ENCODE results near the gene GPR75.
"Not testable (repeated sequence)": the region's sequence is repeated elsewhere in the genome, so short reads cannot be mapped to it uniquely, and the experiment has no call there.

The GPR75 gene

GRCh38 chr2:53823639-53824038 lies 36.1 kb downstream of the GPR75 start:
- TF ChIP-seq ZNF654 (tag by site-specific recombination; IDR thresholded peaks at IDR 0.05; ENCODE audit: low read depth): peak; percentile 53
- POLR2A ChIA-PET; H3K9me3 ChIP-seq (ENCODE audit: control insufficient read depth, insufficient read depth, low read depth, low read length); H3K4me1 ChIP-seq (ENCODE audit: control insufficient read depth, insufficient read depth, low read length); H3K27ac ChIP-seq (ENCODE audit: extremely low read depth, low read depth, low read length); H3K4me3 ChIP-seq (ENCODE audit: low read depth, low read length): not testable (repeated sequence)
- CTCF ChIA-PET: interaction anchor here (0.8 kb wide), 1 partner anchor 16 kb away, joined by 3 read pairs; no protein-coding TSS in a partner anchor
- peaks cover 0 to 12% of the 10 kb centered on the region in 2 experiments; a peak in 2 of 3 replicates for H3K36me3 ChIP-seq (ENCODE audit: control insufficient read depth in 2 of 2, insufficient read depth in 1 of 2, low read length in 2 of 2)

GRCh38 chr2:53821810-53822209 lies 38.0 kb downstream of the GPR75 start:
- Histone ChIP-seq H3K27ac (ENCODE audit: extremely low read depth, low read depth, low read length) (no peak overlapping the region), H3K36me3 (ENCODE audit: control insufficient read depth in 2 of 2, insufficient read depth in 1 of 2, low read length in 2 of 2) (peaks cover 9 to 24% of the 10 kb centered on the region in 2 experiments; a peak in 2 of 3 replicates), H3K4me1 (ENCODE audit: control insufficient read depth, insufficient read depth, low read length) (no peaks in the 10 kb centered on the region), H3K4me3 (ENCODE audit: low read depth, low read length) (no peak overlapping the region), H3K9me3 (ENCODE audit: control insufficient read depth, insufficient read depth, low read depth, low read length) (no peaks in the 10 kb centered on the region)
- no peak for TF ChIP-seq ZNF473 (tag by site-specific recombination; IDR thresholded peaks at IDR 0.05)
- no peak for TF ChIP-seq ZNF529 (tag by site-specific recombination; IDR thresholded peaks at IDR 0.05; ENCODE audit: insufficient replicate concordance)
- no peak for TF ChIP-seq ZNF785 (tag by site-specific recombination; IDR thresholded peaks at IDR 0.05)
- no peak for TF ChIP-seq ZNF704 (tag by site-specific recombination; IDR thresholded peaks at IDR 0.05)
- TF ChIP-seq ZBTB26 (tag by site-specific recombination; optimal IDR thresholded peaks at IDR 0.05): no peak
- TF ChIP-seq ZBTB48 (tag by site-specific recombination; IDR thresholded peaks at IDR 0.05): no peak
- TF ChIP-seq ZNF2 (tag by site-specific recombination; IDR thresholded peaks at IDR 0.05): no peak
- TF ChIP-seq ZNF629 (tag by site-specific recombination; IDR thresholded peaks at IDR 0.05): no peak
- no peak for TF ChIP-seq MZF1 (tag by site-specific recombination; IDR thresholded peaks at IDR 0.05; ENCODE audit: borderline replicate concordance)
- no peak for TF ChIP-seq ZNF423 (tag by site-specific recombination; IDR thresholded peaks at IDR 0.05)
- no peak for TF ChIP-seq SALL2 (tag by site-specific recombination; IDR thresholded peaks at IDR 0.05; ENCODE audit: borderline replicate concordance)
- TF ChIP-seq, protein P1, sequence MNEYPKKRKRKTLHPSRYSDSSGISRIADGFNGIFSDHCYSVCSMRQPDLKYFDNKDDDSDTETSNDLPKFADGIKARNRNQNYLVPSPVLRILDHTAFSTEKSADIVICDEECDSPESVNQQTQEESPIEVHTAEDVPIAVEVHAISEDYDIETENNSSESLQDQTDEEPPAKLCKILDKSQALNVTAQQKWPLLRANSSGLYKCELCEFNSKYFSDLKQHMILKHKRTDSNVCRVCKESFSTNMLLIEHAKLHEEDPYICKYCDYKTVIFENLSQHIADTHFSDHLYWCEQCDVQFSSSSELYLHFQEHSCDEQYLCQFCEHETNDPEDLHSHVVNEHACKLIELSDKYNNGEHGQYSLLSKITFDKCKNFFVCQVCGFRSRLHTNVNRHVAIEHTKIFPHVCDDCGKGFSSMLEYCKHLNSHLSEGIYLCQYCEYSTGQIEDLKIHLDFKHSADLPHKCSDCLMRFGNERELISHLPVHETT (tag by site-specific recombination; IDR thresholded peaks at IDR 0.05): no peak
- no peak for TF ChIP-seq PRDM1 (tag by site-specific recombination; IDR thresholded peaks at IDR 0.05)
- CTCF ChIA-PET: no interaction called here
- POLR2A ChIA-PET: no interaction called here

DNA sequence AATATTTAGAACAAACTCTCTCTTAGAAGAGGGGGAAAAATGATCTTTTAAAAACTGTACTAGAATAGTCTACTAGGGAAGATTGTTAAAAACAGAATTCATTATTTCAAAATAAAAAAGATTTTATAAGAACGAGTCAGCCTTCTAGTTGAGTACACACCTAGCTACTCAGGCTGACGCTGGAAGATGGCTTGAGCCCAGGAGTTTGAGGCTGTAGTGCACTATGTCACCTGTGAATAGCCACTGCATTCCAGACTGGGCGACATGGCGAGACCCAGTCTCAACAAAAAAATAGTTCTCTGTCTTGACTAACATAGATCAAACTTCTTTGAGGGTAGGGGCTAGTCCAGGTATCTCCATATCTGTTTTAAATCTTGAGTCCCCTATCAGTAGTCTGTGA lies 39.1 kb downstream of the GPR75 start:
- no peak overlapping the region for H3K4me3 ChIP-seq (ENCODE audit: low read depth, low read length)
- H3K9me3 ChIP-seq (ENCODE audit: control insufficient read depth, insufficient read depth, low read depth, low read length): no peaks in the 10 kb centered on the region
- no peak overlapping the region for H3K27ac ChIP-seq (ENCODE audit: extremely low read depth, low read depth, low read length)
- ChIA-PET POLR2A (no interaction called here), CTCF (interaction anchor here (0.7 kb wide), 1 partner anchor 10 kb away, joined by 3 read pairs; no protein-coding TSS in a partner anchor)
- no peaks in the 10 kb centered on the region for H3K4me1 ChIP-seq (ENCODE audit: control insufficient read depth, insufficient read depth, low read length)
- H3K36me3 ChIP-seq (ENCODE audit: control insufficient read depth in 2 of 2, insufficient read depth in 1 of 2, low read length in 2 of 2): peaks cover 20 to 34% of the 10 kb centered on the region in 2 experiments
- TF ChIP-seq ZNF274 (IDR thresholded peaks at IDR 0.05; ENCODE audit: low read length): no peak
- no peak for TF ChIP-seq ZNF274 (tag by site-specific recombination; IDR thresholded peaks at IDR 0.05; ENCODE audit: borderline replicate concordance)
- TF ChIP-seq ZNF621 (tag by site-specific recombination; IDR thresholded peaks at IDR 0.05): no peak
- TF ChIP-seq ZNF221 (tag by site-specific recombination; IDR thresholded peaks at IDR 0.05; ENCODE audit: borderline replicate concordance): no peak
- no peak for TF ChIP-seq ZNF169 (tag by site-specific recombination; IDR thresholded peaks at IDR 0.05)
- TF ChIP-seq ZNF248 (tag by site-specific recombination; IDR thresholded peaks at IDR 0.05): no peak
- no peak for TF ChIP-seq ZBTB26 (tag by site-specific recombination; optimal IDR thresholded peaks at IDR 0.05)
- TF ChIP-seq, protein P2, sequence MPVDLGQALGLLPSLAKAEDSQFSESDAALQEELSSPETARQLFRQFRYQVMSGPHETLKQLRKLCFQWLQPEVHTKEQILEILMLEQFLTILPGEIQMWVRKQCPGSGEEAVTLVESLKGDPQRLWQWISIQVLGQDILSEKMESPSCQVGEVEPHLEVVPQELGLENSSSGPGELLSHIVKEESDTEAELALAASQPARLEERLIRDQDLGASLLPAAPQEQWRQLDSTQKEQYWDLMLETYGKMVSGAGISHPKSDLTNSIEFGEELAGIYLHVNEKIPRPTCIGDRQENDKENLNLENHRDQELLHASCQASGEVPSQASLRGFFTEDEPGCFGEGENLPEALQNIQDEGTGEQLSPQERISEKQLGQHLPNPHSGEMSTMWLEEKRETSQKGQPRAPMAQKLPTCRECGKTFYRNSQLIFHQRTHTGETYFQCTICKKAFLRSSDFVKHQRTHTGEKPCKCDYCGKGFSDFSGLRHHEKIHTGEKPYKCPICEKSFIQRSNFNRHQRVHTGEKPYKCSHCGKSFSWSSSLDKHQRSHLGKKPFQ (tag by site-specific recombination; IDR thresholded peaks at IDR 0.05): no peak
- no peak for TF ChIP-seq ZNF394 (tag by site-specific recombination; IDR thresholded peaks at IDR 0.05; ENCODE audit: borderline replicate concordance)
- TF ChIP-seq, protein P3, sequence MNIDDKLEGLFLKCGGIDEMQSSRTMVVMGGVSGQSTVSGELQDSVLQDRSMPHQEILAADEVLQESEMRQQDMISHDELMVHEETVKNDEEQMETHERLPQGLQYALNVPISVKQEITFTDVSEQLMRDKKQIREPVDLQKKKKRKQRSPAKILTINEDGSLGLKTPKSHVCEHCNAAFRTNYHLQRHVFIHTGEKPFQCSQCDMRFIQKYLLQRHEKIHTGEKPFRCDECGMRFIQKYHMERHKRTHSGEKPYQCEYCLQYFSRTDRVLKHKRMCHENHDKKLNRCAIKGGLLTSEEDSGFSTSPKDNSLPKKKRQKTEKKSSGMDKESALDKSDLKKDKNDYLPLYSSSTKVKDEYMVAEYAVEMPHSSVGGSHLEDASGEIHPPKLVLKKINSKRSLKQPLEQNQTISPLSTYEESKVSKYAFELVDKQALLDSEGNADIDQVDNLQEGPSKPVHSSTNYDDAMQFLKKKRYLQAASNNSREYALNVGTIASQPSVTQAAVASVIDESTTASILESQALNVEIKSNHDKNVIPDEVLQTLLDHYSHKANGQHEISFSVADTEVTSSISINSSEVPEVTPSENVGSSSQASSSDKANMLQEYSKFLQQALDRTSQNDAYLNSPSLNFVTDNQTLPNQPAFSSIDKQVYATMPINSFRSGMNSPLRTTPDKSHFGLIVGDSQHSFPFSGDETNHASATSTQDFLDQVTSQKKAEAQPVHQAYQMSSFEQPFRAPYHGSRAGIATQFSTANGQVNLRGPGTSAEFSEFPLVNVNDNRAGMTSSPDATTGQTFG (tag by site-specific recombination; IDR thresholded peaks at IDR 0.05; ENCODE audit: borderline replicate concordance): no peak
